SJCRH30 (cell line): ENCODE results near the gene EHMT2. TPM values are rescaled to one million over a fixed set of nuclear protein-coding genes. Genes with fewer than 3 reads are reported as not detected.
"Not testable (repeated sequence)": the region's sequence is repeated elsewhere in the genome, so short reads cannot be mapped to it uniquely, and the experiment has no call there.

ENCODE experiments used
- DNase-seq, 2 experiments: peaks; one replicate each; pipeline ENCODE4 v3.0.0-alpha.2; 2015 to 2020
- H3K27ac ChIP-seq: fragments of 250-450 bp; sonication (Bioruptor Pico); 2 replicates; pipeline ENCODE4 v1.5.1; 2020; ENCODE audit warnings: mild to moderate bottlenecking, moderate library complexity
- H3K27me3 ChIP-seq: fragments of 250-450 bp; sonication (Bioruptor Pico); 2 replicates; pipeline ENCODE4 v1.5.1; 2020; ENCODE audit warnings: mild to moderate bottlenecking, moderate library complexity
- H3K36me3 ChIP-seq: fragments of 250-450 bp; sonication (Bioruptor Pico); 2 replicates; pipeline ENCODE4 v1.5.1; 2020; ENCODE audit warnings: mild to moderate bottlenecking, moderate library complexity
- H3K4me1 ChIP-seq: fragments of 250-450 bp; sonication (Bioruptor Pico); 2 replicates; pipeline ENCODE4 v1.5.1; 2020; ENCODE audit warnings: mild to moderate bottlenecking, moderate library complexity
- H3K4me3 ChIP-seq: fragments of 250-450 bp; sonication (Bioruptor Pico); 2 replicates; pipeline ENCODE4 v1.5.1; 2020; ENCODE audit warnings: mild to moderate bottlenecking, moderate library complexity
- H3K9me3 ChIP-seq: fragments of 250-450 bp; sonication (Bioruptor Pico); replicated peaks from 2 replicates; pipeline ENCODE4 v1.5.1; 2020; ENCODE audit warnings: mild to moderate bottlenecking, moderate library complexity
- total RNA-seq: library from RNA; depleted of rRNA; stranded (reverse); fragments of >200 nt; shearing (Covaris generic); gene quantifications from 2 replicates; pipeline ENCODE4 v1.2.3, GENCODE V29; 2014

Gene EHMT2
- total RNA-seq, 1 experiment from 2014 or later, result 42.1 TPM

- Histone ChIP-seq H3K4me1 (no peaks in the 10 kb centered on the region), H3K36me3 (no peaks in the 10 kb centered on the region), H3K9me3 (no peaks in the 10 kb centered on the region), H3K27ac (no peak within 1 kb of the TSS), H3K27me3 (no peaks in the 10 kb centered on the region), H3K4me3 (peak within 1 kb of the TSS; percentile 26)
- DNase-seq, result peak in 1 of 2 experiments; percentile 25
Measured at GRCh38 chr6:31927242-31927862, 29.9 kb upstream of the EHMT2 start, which contains the start of gene C2. TSS of gene C2 (plus strand) at chr6:31927717. CDS start at chr6:31927753, 36 bp downstream.

- Histone ChIP-seq H3K36me3 (no peaks in the 10 kb centered on the region), H3K4me3 (no peak overlapping the region), H3K27ac (no peak overlapping the region), H3K9me3 (no peaks in the 10 kb centered on the region), H3K4me1 (no peaks in the 10 kb centered on the region), H3K27me3 (no peaks in the 10 kb centered on the region)
- DNase-seq, result no peak
Measured at GRCh38 chr6:31922942-31923341, 25.4 kb upstream of the EHMT2 start.

- no peak for DNase-seq
Measured at GRCh38 chr6:31920811-31921210, 23.3 kb upstream of the EHMT2 start.

GRCh38 chr6:31919624-31920303 is 22.3 kb upstream of the EHMT2 start:
- no peaks in the 10 kb centered on the region for H3K9me3 ChIP-seq
- no peak for DNase-seq
- no peak overlapping the region for H3K27ac ChIP-seq
- no peaks in the 10 kb centered on the region for H3K4me1 ChIP-seq
- H3K4me3 ChIP-seq, result no peak overlapping the region
- no peaks in the 10 kb centered on the region for H3K27me3 ChIP-seq
- no peaks in the 10 kb centered on the region for H3K36me3 ChIP-seq

More at GRCh38 chr6:31920811-31921210, 23.3 kb upstream of the EHMT2 start:
- no peak overlapping the region for H3K4me3 ChIP-seq
- H3K36me3 ChIP-seq, result no peaks in the 10 kb centered on the region
- no peaks in the 10 kb centered on the region for H3K4me1 ChIP-seq
- no peaks in the 10 kb centered on the region for H3K9me3 ChIP-seq
- no peak overlapping the region for H3K27ac ChIP-seq
- no peaks in the 10 kb centered on the region for H3K27me3 ChIP-seq

GRCh38 chr6:31918069-31918720 is 20.7 kb upstream of the EHMT2 start:
- no peaks in the 10 kb centered on the region for H3K4me1 ChIP-seq
- no peak for DNase-seq
- no peak overlapping the region for H3K4me3 ChIP-seq
- H3K36me3 ChIP-seq, result no peaks in the 10 kb centered on the region
- H3K9me3 ChIP-seq, result no peaks in the 10 kb centered on the region
- H3K27ac ChIP-seq, result no peak overlapping the region
- H3K27me3 ChIP-seq, result no peaks in the 10 kb centered on the region

GRCh38 chr6:31915756-31916155 is 18.3 kb upstream of the EHMT2 start:
- H3K4me3 ChIP-seq, result no peak overlapping the region
- DNase-seq, result no peak
- no peaks in the 10 kb centered on the region for H3K36me3 ChIP-seq
- H3K4me1 ChIP-seq, result no peaks in the 10 kb centered on the region
- H3K9me3 ChIP-seq, result no peaks in the 10 kb centered on the region
- no peaks in the 10 kb centered on the region for H3K27me3 ChIP-seq
- H3K27ac ChIP-seq, result no peak overlapping the region

- no peak overlapping the region for H3K27ac ChIP-seq
- H3K36me3 ChIP-seq, result no peaks in the 10 kb centered on the region
- H3K9me3 ChIP-seq, result no peaks in the 10 kb centered on the region
- no peaks in the 10 kb centered on the region for H3K4me1 ChIP-seq
- H3K27me3 ChIP-seq, result no peaks in the 10 kb centered on the region
- no peak for DNase-seq
- H3K4me3 ChIP-seq, result no peak overlapping the region
Measured at GRCh38 chr6:31915351-31915750, 17.9 kb upstream of the EHMT2 start.

GRCh38 chr6:31911826-31912585 is 14.5 kb upstream of the EHMT2 start:
- Histone ChIP-seq H3K27me3 (no peaks in the 10 kb centered on the region), H3K36me3 (no peaks in the 10 kb centered on the region), H3K4me1 (no peaks in the 10 kb centered on the region), H3K27ac (no peak overlapping the region), H3K4me3 (no peak overlapping the region), H3K9me3 (no peaks in the 10 kb centered on the region)
- no peak for DNase-seq

GRCh38 chr6:31909298-31909697 is 11.8 kb upstream of the EHMT2 start:
- not testable (repeated sequence) for H3K27ac ChIP-seq, H3K4me1 ChIP-seq, H3K9me3 ChIP-seq, H3K27me3 ChIP-seq, H3K4me3 ChIP-seq, DNase-seq, H3K36me3 ChIP-seq

- H3K27ac ChIP-seq, result no peak overlapping the region
- no peak for DNase-seq
Measured at GRCh38 chr6:31908791-31909190, 11.3 kb upstream of the EHMT2 start.

GRCh38 chr6:31908255-31908654 is 10.8 kb upstream of the EHMT2 start:
- not testable (repeated sequence) for H3K9me3 ChIP-seq, H3K36me3 ChIP-seq, H3K4me1 ChIP-seq, DNase-seq, H3K27me3 ChIP-seq, H3K27ac ChIP-seq, H3K4me3 ChIP-seq

More at GRCh38 chr6:31908791-31909190, 11.3 kb upstream of the EHMT2 start:
- Histone ChIP-seq H3K4me3 (no peak overlapping the region), H3K36me3 (no peaks in the 10 kb centered on the region), H3K27me3 (no peaks in the 10 kb centered on the region), H3K9me3 (no peaks in the 10 kb centered on the region), H3K4me1 (no peaks in the 10 kb centered on the region)

- H3K9me3 ChIP-seq, result no peaks in the 10 kb centered on the region
- H3K4me3 ChIP-seq, result no peak overlapping the region
- H3K36me3 ChIP-seq, result no peaks in the 10 kb centered on the region
- no peaks in the 10 kb centered on the region for H3K27me3 ChIP-seq
- H3K4me1 ChIP-seq, result no peaks in the 10 kb centered on the region
- H3K27ac ChIP-seq, result no peak overlapping the region
- DNase-seq, result no peak
Measured at GRCh38 chr6:31907158-31907813, 9.8 kb upstream of the EHMT2 start.

- not testable (repeated sequence) for H3K9me3 ChIP-seq
Measured at GRCh38 chr6:31906727-31907126, 9.2 kb upstream of the EHMT2 start.

GRCh38 chr6:31906122-31906521 is 8.6 kb upstream of the EHMT2 start:
- no peak overlapping the region for H3K27ac ChIP-seq
- DNase-seq, result no peak
- no peaks in the 10 kb centered on the region for H3K27me3 ChIP-seq
- H3K36me3 ChIP-seq, result no peaks in the 10 kb centered on the region
- H3K4me3 ChIP-seq, result no peak overlapping the region
- H3K9me3 ChIP-seq, result no peaks in the 10 kb centered on the region
- no peaks in the 10 kb centered on the region for H3K4me1 ChIP-seq

More at GRCh38 chr6:31906727-31907126, 9.2 kb upstream of the EHMT2 start:
- not testable (repeated sequence) for H3K4me3 ChIP-seq, DNase-seq, H3K27me3 ChIP-seq, H3K4me1 ChIP-seq, H3K27ac ChIP-seq, H3K36me3 ChIP-seq
